ENCODE data around the gene KLF8. TPM values are rescaled to one million over a fixed set of nuclear protein-coding genes. Genes with fewer than 3 reads are reported as not detected.

Gene KLF8
- polyA plus RNA-seq, 3 donors = 0.34 to 1.5 TPM; not detected in 1

DNA sequence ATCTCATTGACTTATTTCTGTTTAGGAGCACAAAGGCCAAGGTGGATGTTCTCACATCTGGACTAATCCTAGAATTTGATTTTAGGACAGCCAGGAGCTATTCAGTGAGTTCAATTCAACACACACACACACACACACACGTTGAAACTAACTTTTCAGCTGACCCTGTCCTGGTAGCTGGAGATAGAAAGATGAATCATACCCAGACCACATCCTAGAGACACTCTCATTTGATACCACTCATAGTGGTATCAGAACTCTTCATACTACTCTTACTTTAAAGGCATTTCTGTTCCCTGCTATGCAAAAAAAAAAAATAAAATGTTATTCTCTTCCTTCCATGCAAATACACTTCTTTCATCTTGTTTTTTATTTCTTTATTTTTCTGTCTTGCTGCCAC lies 36.7 kb downstream of the KLF8 start:
- TF ChIP-seq, protein P1, sequence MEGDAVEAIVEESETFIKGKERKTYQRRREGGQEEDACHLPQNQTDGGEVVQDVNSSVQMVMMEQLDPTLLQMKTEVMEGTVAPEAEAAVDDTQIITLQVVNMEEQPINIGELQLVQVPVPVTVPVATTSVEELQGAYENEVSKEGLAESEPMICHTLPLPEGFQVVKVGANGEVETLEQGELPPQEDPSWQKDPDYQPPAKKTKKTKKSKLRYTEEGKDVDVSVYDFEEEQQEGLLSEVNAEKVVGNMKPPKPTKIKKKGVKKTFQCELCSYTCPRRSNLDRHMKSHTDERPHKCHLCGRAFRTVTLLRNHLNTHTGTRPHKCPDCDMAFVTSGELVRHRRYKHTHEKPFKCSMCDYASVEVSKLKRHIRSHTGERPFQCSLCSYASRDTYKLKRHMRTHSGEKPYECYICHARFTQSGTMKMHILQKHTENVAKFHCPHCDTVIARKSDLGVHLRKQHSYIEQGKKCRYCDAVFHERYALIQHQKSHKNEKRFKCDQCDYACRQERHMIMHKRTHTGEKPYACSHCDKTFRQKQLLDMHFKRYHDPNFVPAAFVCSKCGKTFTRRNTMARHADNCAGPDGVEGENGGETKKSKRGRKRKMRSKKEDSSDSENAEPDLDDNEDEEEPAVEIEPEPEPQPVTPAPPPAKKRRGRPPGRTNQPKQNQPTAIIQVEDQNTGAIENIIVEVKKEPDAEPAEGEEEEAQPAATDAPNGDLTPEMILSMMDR (IDR thresholded peaks at IDR 0.05) = no peak
- no peak overlapping the region for H3K4me2 ChIP-seq (replicated peaks; ENCODE audit: extremely low read depth, low read length, poor library complexity, severe bottlenecking)
- intact Hi-C loops (cut with micrococcal nuclease) = no loop called here

DNA sequence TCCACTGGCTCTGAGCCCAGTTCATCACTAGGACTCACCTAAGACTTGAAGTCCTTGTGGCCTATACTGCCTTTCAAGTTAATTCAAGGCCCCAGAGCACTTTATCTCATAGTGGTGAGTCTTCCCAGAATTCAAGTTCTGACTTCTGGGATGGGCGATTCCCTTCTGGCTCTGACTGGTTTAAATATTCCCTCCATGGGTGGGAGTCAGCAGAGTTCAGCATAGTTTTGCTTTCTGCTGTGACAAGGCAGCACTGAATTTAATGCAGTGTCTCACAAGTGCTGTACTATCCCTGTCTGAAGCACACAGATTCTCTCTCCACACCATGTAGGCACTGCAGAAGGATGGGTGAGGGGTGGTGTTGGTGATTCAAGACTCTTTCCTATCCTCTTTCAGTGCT lies 46.5 kb downstream of the KLF8 start:
- H3K27me3 ChIP-seq (ENCODE audit: control insufficient read depth in 2 of 2, insufficient read depth in 2 of 2, low read length in 2 of 2) = no peaks in the 10 kb centered on the region
- no peak overlapping the region for H3K27ac ChIP-seq (ENCODE audit: low read depth in 1 of 2, low read length in 2 of 2)
- no peak overlapping the region for H2AFZ ChIP-seq (ENCODE audit: insufficient read depth, low read depth, low read length, poor library complexity, severe bottlenecking)
- no peaks in the 10 kb centered on the region for H3K36me3 Mint-ChIP-seq
- WGBS (ENCODE audit: insufficient coverage) = no CpG with 5 or more reads among the region's 1 CpG
- H3K9me3 ChIP-seq (replicated peaks in 1 of 2; ENCODE audit: control insufficient read depth in 1 of 2, insufficient read depth in 1 of 2, low read length in 2 of 2) = no peaks in the 10 kb centered on the region
- DNase-seq = no peak
- TF ChIP-seq, protein P1 (IDR thresholded peaks at IDR 0.05) = no peak
- H3K27ac Mint-ChIP-seq = no peak overlapping the region
- no peaks in the 10 kb centered on the region for H3K4me1 Mint-ChIP-seq
- H3K4me3 Mint-ChIP-seq = no peak overlapping the region
- no peak overlapping the region for H3K4me2 ChIP-seq (replicated peaks; ENCODE audit: extremely low read depth, low read length, poor library complexity, severe bottlenecking)
- no peaks in the 10 kb centered on the region for H3K79me2 ChIP-seq (ENCODE audit: insufficient read depth, low read length)
- no peak overlapping the region for H3K9ac ChIP-seq (ENCODE audit: insufficient read depth, low read length, poor library complexity, severe bottlenecking)
- H3K9me3 Mint-ChIP-seq = no peaks in the 10 kb centered on the region
- H3K4me3 ChIP-seq (replicated peaks in 1 of 3; ENCODE audit: low read depth in 2 of 3, low read length in 3 of 3) = no peak overlapping the region
- H3K27me3 Mint-ChIP-seq (ENCODE audit: low read depth in 3 of 3) = peaks cover 0 to 4% (median 0%) of the 10 kb centered on the region in 3 donors
- intact Hi-C loops (cut with micrococcal nuclease) = no loop called here
- H4K20me1 ChIP-seq (ENCODE audit: insufficient read depth, low read length) = no peaks in the 10 kb centered on the region
- no peaks in the 10 kb centered on the region for H3K36me3 ChIP-seq (replicated peaks in 1 of 2; ENCODE audit: control insufficient read depth in 1 of 2, insufficient read depth in 2 of 2, low read length in 2 of 2)
- no peaks in the 10 kb centered on the region for H3K4me1 ChIP-seq (ENCODE audit: control insufficient read depth in 1 of 2, insufficient read depth in 2 of 2, low read length in 2 of 2)

More for the DNA sequence above, 36.7 kb downstream of the KLF8 start:
- Histone ChIP-seq H3K27ac (ENCODE audit: low read depth in 1 of 2, low read length in 2 of 2) (no peak overlapping the region), H3K79me2 (ENCODE audit: insufficient read depth, low read length) (no peaks in the 10 kb centered on the region), H3K36me3 (replicated peaks in 1 of 2; ENCODE audit: control insufficient read depth in 1 of 2, insufficient read depth in 2 of 2, low read length in 2 of 2) (no peaks in the 10 kb centered on the region), H3K4me1 (ENCODE audit: control insufficient read depth in 1 of 2, insufficient read depth in 2 of 2, low read length in 2 of 2) (no peaks in the 10 kb centered on the region), H2AFZ (ENCODE audit: insufficient read depth, low read depth, low read length, poor library complexity, severe bottlenecking) (no peak overlapping the region), H3K4me3 (replicated peaks in 1 of 3; ENCODE audit: low read depth in 2 of 3, low read length in 3 of 3) (no peak overlapping the region), H4K20me1 (ENCODE audit: insufficient read depth, low read length) (no peaks in the 10 kb centered on the region), H3K27me3 (ENCODE audit: control insufficient read depth in 2 of 2, insufficient read depth in 2 of 2, low read length in 2 of 2) (no peaks in the 10 kb centered on the region), H3K9ac (ENCODE audit: insufficient read depth, low read length, poor library complexity, severe bottlenecking) (no peak overlapping the region), H3K9me3 (replicated peaks in 1 of 2; ENCODE audit: control insufficient read depth in 1 of 2, insufficient read depth in 1 of 2, low read length in 2 of 2) (no peaks in the 10 kb centered on the region)
- Mint-ChIP-seq H3K27me3 (ENCODE audit: low read depth in 3 of 3) (peaks cover 0 to 2% (median 1%) of the 10 kb centered on the region in 3 donors), H3K27ac (no peak overlapping the region), H3K9me3 (no peaks in the 10 kb centered on the region), H3K4me1 (no peaks in the 10 kb centered on the region), H3K36me3 (no peaks in the 10 kb centered on the region), H3K4me3 (no peak overlapping the region)
- no peak for DNase-seq
- no CpG with 5 or more reads among the region's 1 CpG for WGBS (ENCODE audit: insufficient coverage)
